Chondrocyte (in vitro differentiated cells): Measurements from ENCODE around the gene MYO1F. TPM values are rescaled to one million over a fixed set of nuclear protein-coding genes. Genes with fewer than 3 reads are reported as not detected.

ENCODE experiments used
- DNase-seq: peaks from one replicate; pipeline ENCODE4 v3.0.0; 2021; ENCODE audit warnings: mixed read lengths, low spot score
- H3K27ac Mint-ChIP-seq: one replicate; pipeline ENCODE4 v1.8.0; 2021; ENCODE audit warnings: mild to moderate bottlenecking, moderate library complexity, mixed read lengths; ENCODE audit not compliant: unreplicated experiment
- H3K27me3 Mint-ChIP-seq: 2 replicates; pipeline ENCODE4 v1.8.0; 2021; ENCODE audit warnings: low read depth, mixed read lengths
- H3K36me3 Mint-ChIP-seq: 2 replicates; pipeline ENCODE4 v1.8.0; 2021; ENCODE audit warnings: low read depth, mixed read lengths
- H3K4me1 Mint-ChIP-seq: 2 replicates; pipeline ENCODE4 v1.8.0; 2021; ENCODE audit warnings: low read depth, mild to moderate bottlenecking, mixed read lengths
- H3K4me3 Mint-ChIP-seq: one replicate; pipeline ENCODE4 v1.8.0; 2021; ENCODE audit warnings: mild to moderate bottlenecking, moderate library complexity, mixed read lengths; ENCODE audit not compliant: unreplicated experiment
- H3K9me3 Mint-ChIP-seq: 2 replicates; pipeline ENCODE4 v1.8.0; 2021; ENCODE audit warnings: low read depth, mixed read lengths
- total RNA-seq: library from RNA; stranded (reverse); gene quantifications from 3 replicates; pipeline ENCODE4 v1.2.1, GENCODE V29; 2021
- TF ChIP-seq, protein P1 (sequence below): fragments of 200-600 bp; sonication (generic); IDR thresholded peaks from 2 replicates; pipeline ENCODE4 v1.5.0; 2021; ENCODE audit warnings: antibody characterized with exemption, mild to moderate bottlenecking, moderate library complexity

MYO1F gene
- total RNA-seq, 1 donor from 2014 or later = 0.50 TPM

DNA sequence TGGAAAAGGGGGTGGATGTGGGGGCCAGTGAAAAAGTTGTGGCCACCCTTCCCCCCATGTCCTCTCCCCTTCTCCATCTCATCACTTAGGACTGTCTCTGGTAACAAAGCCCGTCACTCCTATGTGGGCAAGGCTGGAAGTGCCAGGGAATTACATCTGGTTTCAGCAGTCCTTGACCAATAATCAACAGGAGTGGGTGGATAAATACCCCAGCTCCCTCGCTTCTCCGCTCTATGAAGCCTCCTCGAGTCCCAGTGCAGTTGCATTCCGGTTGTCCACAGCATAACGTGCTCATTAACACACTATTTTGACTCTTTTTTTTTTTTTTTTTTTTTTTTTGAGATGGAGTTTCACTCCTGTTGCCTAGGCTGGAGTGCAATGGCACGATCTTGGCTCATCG is 31.5 kb downstream of the MYO1F start:
- H3K4me3 Mint-ChIP-seq = no peak overlapping the region
- H3K36me3 Mint-ChIP-seq = peaks cover 15% of the 10 kb centered on the region
- H3K9me3 Mint-ChIP-seq = no peaks in the 10 kb centered on the region
- H3K27ac Mint-ChIP-seq = no peak overlapping the region
- DNase-seq = no peak
- TF ChIP-seq, protein P1, sequence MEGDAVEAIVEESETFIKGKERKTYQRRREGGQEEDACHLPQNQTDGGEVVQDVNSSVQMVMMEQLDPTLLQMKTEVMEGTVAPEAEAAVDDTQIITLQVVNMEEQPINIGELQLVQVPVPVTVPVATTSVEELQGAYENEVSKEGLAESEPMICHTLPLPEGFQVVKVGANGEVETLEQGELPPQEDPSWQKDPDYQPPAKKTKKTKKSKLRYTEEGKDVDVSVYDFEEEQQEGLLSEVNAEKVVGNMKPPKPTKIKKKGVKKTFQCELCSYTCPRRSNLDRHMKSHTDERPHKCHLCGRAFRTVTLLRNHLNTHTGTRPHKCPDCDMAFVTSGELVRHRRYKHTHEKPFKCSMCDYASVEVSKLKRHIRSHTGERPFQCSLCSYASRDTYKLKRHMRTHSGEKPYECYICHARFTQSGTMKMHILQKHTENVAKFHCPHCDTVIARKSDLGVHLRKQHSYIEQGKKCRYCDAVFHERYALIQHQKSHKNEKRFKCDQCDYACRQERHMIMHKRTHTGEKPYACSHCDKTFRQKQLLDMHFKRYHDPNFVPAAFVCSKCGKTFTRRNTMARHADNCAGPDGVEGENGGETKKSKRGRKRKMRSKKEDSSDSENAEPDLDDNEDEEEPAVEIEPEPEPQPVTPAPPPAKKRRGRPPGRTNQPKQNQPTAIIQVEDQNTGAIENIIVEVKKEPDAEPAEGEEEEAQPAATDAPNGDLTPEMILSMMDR = no peak
- no peaks in the 10 kb centered on the region for H3K4me1 Mint-ChIP-seq
- no peaks in the 10 kb centered on the region for H3K27me3 Mint-ChIP-seq

DNA sequence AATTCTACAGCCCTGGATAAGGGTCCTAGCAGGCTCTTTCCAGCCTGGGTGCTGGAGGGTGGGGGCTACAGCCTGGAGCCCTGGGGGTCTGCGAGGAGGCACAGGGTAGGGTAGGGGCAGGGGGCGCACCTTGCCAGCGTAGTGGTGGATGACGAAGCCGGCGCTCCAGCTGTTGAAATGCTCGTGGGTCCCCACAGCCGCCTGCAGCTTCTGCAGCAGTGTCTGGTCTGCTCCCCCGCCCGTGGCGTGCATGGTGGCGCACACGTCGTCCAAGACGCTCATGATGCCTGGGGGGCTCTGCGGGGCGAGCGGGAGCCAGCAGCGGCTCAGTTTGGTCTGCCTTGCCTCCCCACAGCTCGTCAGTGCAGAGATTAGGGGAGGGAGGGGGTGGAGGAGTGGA is 33.1 kb downstream of the MYO1F start:
- no peak for DNase-seq
- H3K9me3 Mint-ChIP-seq = no peaks in the 10 kb centered on the region
- H3K27ac Mint-ChIP-seq = no peak overlapping the region
- H3K4me3 Mint-ChIP-seq = no peak overlapping the region
- TF ChIP-seq, protein P1 = no peak
- no peaks in the 10 kb centered on the region for H3K4me1 Mint-ChIP-seq
- H3K36me3 Mint-ChIP-seq = peaks cover 15% of the 10 kb centered on the region
- H3K27me3 Mint-ChIP-seq = no peaks in the 10 kb centered on the region

DNA sequence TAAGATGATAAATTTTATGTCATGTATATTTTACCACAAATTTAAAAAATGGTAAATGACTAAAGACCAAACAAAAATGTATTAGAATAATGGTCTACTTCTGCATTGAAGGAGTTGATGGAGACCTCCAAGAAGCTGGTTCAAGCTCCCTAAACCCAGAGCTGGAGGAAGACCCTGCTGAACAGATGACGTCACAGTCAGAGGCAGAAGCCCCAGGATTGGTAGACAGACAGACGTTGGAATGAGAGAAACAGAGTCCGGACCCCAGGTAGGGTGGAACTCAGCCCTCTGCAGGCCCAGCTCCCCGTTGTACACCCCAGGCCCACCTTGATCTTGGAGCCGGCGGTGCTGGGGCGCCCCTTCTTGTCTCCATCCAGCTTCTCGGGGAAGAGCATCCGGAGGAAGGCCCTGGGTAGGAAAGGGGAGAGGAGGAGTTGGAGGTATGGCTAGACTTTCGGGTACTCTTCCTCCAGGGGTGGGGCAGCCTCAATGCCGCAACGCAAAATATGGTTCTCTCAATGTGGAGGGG is 37.6 kb downstream of the MYO1F start:
- no peak for DNase-seq
- TF ChIP-seq, protein P1 = no peak
- no peak overlapping the region for H3K4me3 Mint-ChIP-seq
- no peaks in the 10 kb centered on the region for H3K9me3 Mint-ChIP-seq
- H3K27ac Mint-ChIP-seq = no peak overlapping the region
- H3K4me1 Mint-ChIP-seq = no peaks in the 10 kb centered on the region
- no peaks in the 10 kb centered on the region for H3K27me3 Mint-ChIP-seq
- peaks cover 2% of the 10 kb centered on the region for H3K36me3 Mint-ChIP-seq

DNA sequence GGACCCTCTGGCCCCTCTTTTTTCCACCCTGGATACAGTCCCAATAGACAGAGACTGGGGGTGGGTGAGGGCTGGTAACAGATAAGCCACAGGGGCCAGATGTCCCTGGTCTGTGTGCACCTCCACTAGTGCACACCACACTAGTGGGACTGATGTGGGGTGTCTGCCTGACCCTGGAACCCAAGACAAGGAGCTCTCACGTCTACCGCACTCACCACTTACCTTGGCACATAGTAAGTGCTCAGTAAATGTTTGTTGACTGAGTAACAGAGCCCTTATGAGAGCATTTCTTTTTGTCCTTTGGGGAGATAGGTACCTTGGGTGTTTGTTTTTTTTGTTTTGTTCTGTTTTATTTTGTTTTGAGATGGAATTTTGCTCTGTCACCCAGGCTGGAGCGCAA is 40.1 kb downstream of the MYO1F start:
- no peaks in the 10 kb centered on the region for H3K27me3 Mint-ChIP-seq
- no peaks in the 10 kb centered on the region for H3K4me1 Mint-ChIP-seq
- DNase-seq = no peak
- H3K27ac Mint-ChIP-seq = no peak overlapping the region
- H3K4me3 Mint-ChIP-seq = no peak overlapping the region
- TF ChIP-seq, protein P1 = no peak
- peaks cover 2% of the 10 kb centered on the region for H3K36me3 Mint-ChIP-seq
- H3K9me3 Mint-ChIP-seq = no peaks in the 10 kb centered on the region

DNA sequence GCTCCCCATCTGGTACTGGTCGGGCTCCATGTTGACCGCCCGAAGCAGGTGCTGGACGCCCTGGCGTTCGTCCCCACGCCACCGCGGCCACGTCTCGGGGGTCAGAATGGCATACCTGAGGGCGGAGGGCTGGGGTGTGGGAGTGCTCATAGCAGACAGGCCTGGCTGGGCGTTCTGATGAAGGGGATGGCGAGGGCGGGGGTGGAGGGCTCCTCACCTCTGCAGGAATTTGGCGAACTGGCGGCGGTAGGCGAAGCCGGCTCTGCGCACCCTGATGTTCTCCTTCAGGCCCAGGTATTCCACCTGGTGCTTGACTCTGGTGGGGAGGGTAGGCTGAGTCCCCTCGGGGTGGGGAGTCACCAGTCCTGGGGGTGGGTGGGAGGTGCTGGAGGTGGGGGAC is 41.0 kb downstream of the MYO1F start:
- Mint-ChIP-seq H3K27me3 (no peaks in the 10 kb centered on the region), H3K36me3 (no peaks in the 10 kb centered on the region), H3K4me1 (no peaks in the 10 kb centered on the region), H3K27ac (no peak overlapping the region), H3K9me3 (no peaks in the 10 kb centered on the region), H3K4me3 (no peak overlapping the region)
- TF ChIP-seq, protein P1 = no peak
- no peak for DNase-seq
